CD14-positive monocyte (primary cell): Measurements from ENCODE around the gene PLA2G6. TPM values are rescaled to one million over a fixed set of nuclear protein-coding genes. Genes with fewer than 3 reads are reported as not detected.

ENCODE experiments used
- DNase-seq, 3 donors: peaks; one replicate each; pipeline ENCODE4 v3.0.0-alpha.2; 2011 to 2022
- H2AFZ ChIP-seq: 2 replicates; pipeline ENCODE4 v1.6.0; 2012; ENCODE audit warnings: mild to moderate bottlenecking, low read depth, low read length, inconsistent platforms; ENCODE audit not compliant: insufficient read depth, poor library complexity, severe bottlenecking
- H3K27ac ChIP-seq, 2 donors: 1 replicate in 1 of 2; 2 replicates in 1 of 2; pipeline ENCODE4 v1.5.1; 2012 to 2013; ENCODE audit warnings: low read length in 2 of 2, control low read depth in 1 of 2, inconsistent platforms in 1 of 2, low read depth in 1 of 2, mild to moderate bottlenecking in 1 of 2
- H3K27me3 ChIP-seq, 2 donors: one replicate each; pipeline versions ENCODE4 v1.6.0 to v1.6.1; 2011 to 2013; ENCODE audit warnings: low read length in 2 of 2; ENCODE audit not compliant: control insufficient read depth in 2 of 2, insufficient read depth in 2 of 2
- H3K36me3 ChIP-seq, 2 donors: replicated peaks in 1 of 2; 1 replicate in 1 of 2; 2 replicates in 1 of 2; pipeline versions ENCODE4 v1.5.1 to v1.6.1; 2012 to 2013; ENCODE audit warnings: low read length in 2 of 2, control low read depth in 1 of 2, inconsistent platforms in 1 of 2, mild to moderate bottlenecking in 1 of 2; ENCODE audit not compliant: insufficient read depth in 2 of 2, control insufficient read depth in 1 of 2
- H3K4me1 ChIP-seq, 2 donors: 1 replicate in 1 of 2; 2 replicates in 1 of 2; pipeline versions ENCODE4 v1.5.1 to v1.6.1; 2012 to 2013; ENCODE audit warnings: low read length in 2 of 2, control low read depth in 1 of 2, inconsistent platforms in 1 of 2, mild to moderate bottlenecking in 1 of 2, moderate library complexity in 1 of 2; ENCODE audit not compliant: insufficient read depth in 2 of 2, control insufficient read depth in 1 of 2
- H3K4me2 ChIP-seq: replicated peaks from 2 replicates; pipeline ENCODE3; 2012; ENCODE audit warnings: low read length, moderate library complexity, mild to moderate bottlenecking; ENCODE audit not compliant: poor library complexity, severe bottlenecking; ENCODE audit errors: extremely low read depth
- H3K4me3 ChIP-seq, 3 experiments: fragments of 200-600 bp in 1 of 3; sonication (generic) in 1 of 3; replicated peaks in 1 of 3; 1 replicate in 2 of 3; 2 replicates in 1 of 3; pipeline ENCODE4 v1.5.1; 2011 to 2013; ENCODE audit warnings: low read length in 3 of 3, mild to moderate bottlenecking in 3 of 3, control low read depth in 2 of 3, low read depth in 2 of 3, inconsistent platforms in 1 of 3, moderate library complexity in 1 of 3
- H3K79me2 ChIP-seq: 2 replicates; pipeline ENCODE4 v1.6.0; 2012; ENCODE audit warnings: mild to moderate bottlenecking, control low read depth, inconsistent platforms, low read length, moderate library complexity; ENCODE audit not compliant: insufficient read depth
- H3K9ac ChIP-seq: 2 replicates; pipeline ENCODE4 v1.6.0; 2017; ENCODE audit warnings: low read length, mild to moderate bottlenecking; ENCODE audit not compliant: insufficient read depth, poor library complexity, severe bottlenecking
- H3K9me3 ChIP-seq, 2 donors: replicated peaks in 1 of 2; 1 replicate in 1 of 2; 2 replicates in 1 of 2; pipeline versions ENCODE4 v1.5.1 to v1.6.1; 2012 to 2013; ENCODE audit warnings: low read length in 2 of 2, control low read depth in 1 of 2; ENCODE audit not compliant: control insufficient read depth in 1 of 2, insufficient read depth in 1 of 2
- H4K20me1 ChIP-seq: 2 replicates; pipeline ENCODE4 v1.6.0; 2012; ENCODE audit warnings: mild to moderate bottlenecking, low read length, control low read depth, moderate library complexity; ENCODE audit not compliant: insufficient read depth
- H3K27ac Mint-ChIP-seq, 7 donors: one replicate each; pipeline ENCODE4 v1.8.0; 2020; ENCODE audit warnings: mild to moderate bottlenecking in 7 of 7, mixed read lengths in 7 of 7, moderate library complexity in 6 of 7, inconsistent platforms in 2 of 7
- H3K27me3 Mint-ChIP-seq, 3 donors: one replicate each; pipeline ENCODE4 v1.8.0; 2021 to 2022; ENCODE audit warnings: low read depth in 3 of 3, mild to moderate bottlenecking in 3 of 3, mixed read lengths in 3 of 3, moderate library complexity in 3 of 3, inconsistent platforms in 1 of 3
- H3K36me3 Mint-ChIP-seq, 2 donors: one replicate each; pipeline ENCODE4 v1.8.0; 2020; ENCODE audit warnings: mixed read lengths in 2 of 2, inconsistent platforms in 1 of 2, mild to moderate bottlenecking in 1 of 2
- H3K4me1 Mint-ChIP-seq: one replicate; pipeline ENCODE4 v1.8.0; 2020; ENCODE audit warnings: mild to moderate bottlenecking, mixed read lengths
- H3K4me3 Mint-ChIP-seq, 2 donors: one replicate each; pipeline ENCODE4 v1.8.0; 2020; ENCODE audit warnings: mild to moderate bottlenecking in 2 of 2, mixed read lengths in 2 of 2, moderate library complexity in 1 of 2
- H3K9me3 Mint-ChIP-seq, 7 donors: one replicate each; pipeline ENCODE4 v1.8.0; 2020 to 2022; ENCODE audit warnings: mixed read lengths in 7 of 7, mild to moderate bottlenecking in 6 of 7, moderate library complexity in 6 of 7, inconsistent platforms in 2 of 7
- CTCF ChIP-seq: fragments of 200-600 bp; IDR thresholded peaks from one replicate; pipeline ENCODE4 v1.8.0; 2022; ENCODE audit warnings: antibody characterized with exemption, mild to moderate bottlenecking
- WGBS: methylation state at CpG from one replicate; pipeline ENCODE4 v1.1.5; 2013; ENCODE audit warnings: missing lambda C conversion rate; ENCODE audit not compliant: insufficient coverage; 5-methylcytosine and 5-hydroxymethylcytosine counted together
- intact Hi-C, 2 donors: fragments of 100-400 bp; cut with micrococcal nuclease; formaldehyde crosslinking; loops; one replicate each; pipeline versions ENCODE4 v1.15.0 to v1.15.1; 2023
- polyA plus RNA-seq, 3 donors: library from polyadenylated mRNA; depleted of rRNA in 1 of 3; unstranded in 2 of 3; stranded (reverse) in 1 of 3; fragments of 300-500 nt in 2 of 3; fragments of >200 nt in 1 of 3; fragmentation: Illumina TruSeq in 2 of 3; gene quantifications; 1 replicate in 2 of 3; 2 replicates in 1 of 3; pipeline ENCODE4 v1.2.3, GENCODE V29; 2012 to 2021

PLA2G6 gene
- polyA plus RNA-seq, 3 donors: 0.43 to 8.3 (median 0.62) TPM

DNA sequence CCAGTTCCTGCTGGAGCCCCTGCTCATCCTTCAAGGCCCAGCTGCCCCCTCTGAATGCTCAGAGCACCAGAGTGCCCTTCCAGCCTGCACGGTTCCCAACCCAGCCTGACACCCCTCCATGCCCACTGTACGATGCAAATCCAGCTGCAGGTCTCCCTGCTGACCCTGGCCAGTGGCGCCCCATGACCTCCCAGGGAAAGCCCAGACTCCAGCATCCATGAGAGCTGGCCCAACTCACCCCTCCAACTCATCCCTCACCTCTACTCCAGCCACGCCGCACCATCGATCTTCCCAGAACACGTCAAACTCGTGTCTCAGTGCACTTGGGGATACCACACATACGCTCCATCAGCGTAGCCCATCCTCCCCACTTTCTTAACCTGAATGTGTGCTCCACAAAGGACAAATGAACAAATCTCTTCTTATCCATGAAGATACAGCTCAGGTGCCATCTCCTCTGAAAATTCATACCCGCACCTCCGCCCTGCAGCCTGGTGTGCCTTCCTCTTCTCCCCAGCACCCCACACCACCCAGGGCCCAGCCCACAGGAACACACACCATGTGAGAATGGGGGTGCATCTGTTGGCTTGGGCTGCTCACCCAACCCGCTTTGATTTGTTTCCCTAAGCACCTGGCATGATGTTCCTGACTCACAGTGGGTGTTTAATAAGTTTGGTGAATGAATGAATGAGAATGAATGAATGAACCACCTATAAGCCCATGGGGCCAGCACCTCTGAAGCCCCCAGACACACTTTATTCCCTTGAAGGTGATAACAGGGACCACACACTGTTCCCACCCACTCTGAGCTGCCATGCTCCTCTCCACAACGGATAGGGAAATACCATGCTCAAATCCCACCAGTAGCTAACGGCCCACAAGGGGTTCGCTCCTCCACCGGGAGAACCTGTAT, 6.2 kb downstream of the PLA2G6 start:
- H3K79me2 ChIP-seq: no peaks in the 10 kb centered on the region
- Mint-ChIP-seq H3K27ac (peak overlapping the region; percentile 49 to 82 (median 69)), H3K36me3 (peaks cover 5 to 6% of the 10 kb centered on the region in 2 donors), H3K9me3 (no peaks in the 10 kb centered on the region), H3K4me1 (peaks cover 40% of the 10 kb centered on the region), H3K27me3 (peaks cover 2 to 11% (median 3%) of the 10 kb centered on the region in 3 donors), H3K4me3 (peak overlapping the region in 1 of 2 donors; percentile 63)
- H3K27ac ChIP-seq: peak overlapping the region; percentile 43 to 75
- peak in 1 of 3 donors; percentile 41 for DNase-seq
- intact Hi-C loops: no loop called here
- no peaks in the 10 kb centered on the region for H3K27me3 ChIP-seq
- H2AFZ ChIP-seq: no peak overlapping the region
- H3K9ac ChIP-seq: peak overlapping the region; percentile 17
- no peaks in the 10 kb centered on the region for H3K36me3 ChIP-seq
- H3K9me3 ChIP-seq: no peaks in the 10 kb centered on the region
- H3K4me1 ChIP-seq: peaks cover 31 to 43% of the 10 kb centered on the region in 2 donors
- peak overlapping the region in 1 of 3 experiments; percentile 16 for H3K4me3 ChIP-seq
- TF ChIP-seq CTCF: no peak
- H3K4me2 ChIP-seq: peak overlapping the region; percentile 17
- H4K20me1 ChIP-seq: no peaks in the 10 kb centered on the region
- 96% methylated on average over 14 of the region's 17 CpGs for WGBS

DNA sequence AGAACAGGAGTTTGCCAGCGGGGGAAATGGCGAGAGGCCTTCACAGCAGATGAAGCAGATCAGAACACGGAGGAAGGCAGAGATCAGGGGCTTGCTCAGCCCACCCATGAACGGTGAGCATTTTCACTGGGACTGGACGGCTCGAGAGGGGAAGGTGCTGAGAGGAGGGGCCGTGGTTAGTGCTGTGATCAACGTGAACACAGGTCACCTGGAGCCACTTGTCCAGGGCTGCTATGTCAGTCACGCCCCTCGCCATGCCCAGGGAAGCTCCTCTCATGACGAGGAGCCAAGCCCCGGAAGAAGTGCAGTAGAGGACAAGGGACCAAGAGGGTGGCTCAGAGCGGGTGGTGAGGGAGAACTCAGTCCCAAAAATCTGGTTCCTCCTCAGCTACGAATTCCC, 7.0 kb downstream of the PLA2G6 start:
- H3K9me3 Mint-ChIP-seq: no peaks in the 10 kb centered on the region
- intact Hi-C loops: no loop called here
- peaks cover 24 to 34% of the 10 kb centered on the region in 2 donors for H3K4me1 ChIP-seq

More for the DNA sequence above, 7.0 kb downstream of the PLA2G6 start:
- H2AFZ ChIP-seq: no peak overlapping the region
- H3K79me2 ChIP-seq: no peaks in the 10 kb centered on the region
- Mint-ChIP-seq H3K4me1 (peaks cover 32% of the 10 kb centered on the region), H3K36me3 (peaks cover 5 to 6% of the 10 kb centered on the region in 2 donors), H3K4me3 (no peak overlapping the region), H3K27me3 (peaks cover 2 to 11% (median 3%) of the 10 kb centered on the region in 3 donors), H3K27ac (peak overlapping the region in 1 of 7 donors; percentile 9)
- WGBS: 98% methylated on average over 10 of the region's 14 CpGs
- H4K20me1 ChIP-seq: no peaks in the 10 kb centered on the region
- no peaks in the 10 kb centered on the region for H3K27me3 ChIP-seq
- no peak overlapping the region for H3K4me3 ChIP-seq
- no peak for DNase-seq
- H3K27ac ChIP-seq: no peak overlapping the region
- H3K4me2 ChIP-seq: no peak overlapping the region
- no peak for TF ChIP-seq CTCF
- no peak overlapping the region for H3K9ac ChIP-seq
- no peaks in the 10 kb centered on the region for H3K36me3 ChIP-seq
- H3K9me3 ChIP-seq: no peaks in the 10 kb centered on the region
